GM23248 (cell line): ENCODE measurements around the gene APBA1. TPM values are rescaled to one million over a fixed set of nuclear protein-coding genes. Genes with fewer than 3 reads are reported as not detected.

ENCODE experiments used
- DNase-seq: peaks from one replicate; pipeline ENCODE4 v3.0.0-alpha.2; 2015
- H2AFZ ChIP-seq: fragments of 200-600 bp; sonication (generic); 2 replicates; pipeline ENCODE4 v1.6.1; 2016; ENCODE audit warnings: antibody characterized with exemption
- H3F3A ChIP-seq: fragments of 200-600 bp; sonication (generic); 2 replicates; pipeline ENCODE4 v1.6.1; 2016; ENCODE audit warnings: mild to moderate bottlenecking, antibody characterized with exemption, mixed run types; ENCODE audit not compliant: insufficient read depth
- H3K27ac ChIP-seq: fragments of 200-600 bp; sonication (generic); 2 replicates; pipeline ENCODE4 v1.5.1; 2016; ENCODE audit warnings: mild to moderate bottlenecking
- H3K27me3 ChIP-seq: fragments of 200-600 bp; sonication (generic); replicated peaks from 2 replicates; pipeline ENCODE4 v1.6.1; 2016; ENCODE audit warnings: mild to moderate bottlenecking; ENCODE audit not compliant: insufficient read depth
- H3K36me3 ChIP-seq: fragments of 200-600 bp; sonication (generic); 2 replicates; pipeline ENCODE4 v1.6.1; 2016; ENCODE audit warnings: low read depth, mild to moderate bottlenecking
- H3K4me1 ChIP-seq: fragments of 200-600 bp; sonication (generic); 2 replicates; pipeline ENCODE4 v1.6.1; 2016; ENCODE audit warnings: mild to moderate bottlenecking; ENCODE audit not compliant: insufficient read depth
- H3K4me2 ChIP-seq: fragments of 200-600 bp; sonication (generic); one replicate; pipeline ENCODE4 v1.6.1; 2016; ENCODE audit warnings: mild to moderate bottlenecking; ENCODE audit not compliant: unreplicated experiment
- H3K4me3 ChIP-seq: fragments of 200-600 bp; sonication (generic); 2 replicates; pipeline ENCODE4 v1.5.1; 2016; ENCODE audit warnings: mild to moderate bottlenecking
- H3K79me2 ChIP-seq: fragments of 200-600 bp; sonication (generic); 2 replicates; pipeline ENCODE4 v1.6.1; 2016; ENCODE audit warnings: mild to moderate bottlenecking; ENCODE audit not compliant: insufficient read depth
- H3K9ac ChIP-seq: fragments of 200-600 bp; sonication (generic); 2 replicates; pipeline ENCODE4 v1.6.1; 2016; ENCODE audit warnings: mild to moderate bottlenecking
- H3K9me2 ChIP-seq: fragments of 200-600 bp; sonication (generic); 2 replicates; pipeline ENCODE4 v1.6.1; 2016; ENCODE audit warnings: mixed run types, mild to moderate bottlenecking, moderate library complexity; ENCODE audit not compliant: insufficient read depth
- H3K9me3 ChIP-seq: fragments of 200-600 bp; sonication (generic); one replicate; pipeline ENCODE4 v1.6.1; 2017; ENCODE audit warnings: low read depth
- H4K20me1 ChIP-seq: fragments of 200-600 bp; sonication (generic); 2 replicates; pipeline ENCODE4 v1.6.0; 2016; ENCODE audit not compliant: insufficient read depth
- EZH2 ChIP-seq: fragments of 200-600 bp; sonication (generic); IDR thresholded peaks from 2 replicates; pipeline ENCODE4 v1.6.1; 2018; ENCODE audit warnings: antibody characterized with exemption, mild to moderate bottlenecking; ENCODE audit not compliant: insufficient read depth, poor library complexity, severe bottlenecking
- EZH2phosphoT487 ChIP-seq: fragments of 200-600 bp; sonication (generic); IDR thresholded peaks from 2 replicates; pipeline ENCODE4 v1.6.1; 2018; ENCODE audit warnings: antibody characterized with exemption, moderate library complexity, mild to moderate bottlenecking, low read depth; ENCODE audit not compliant: insufficient read depth
- WGBS, 2 experiments: methylation state at CpG; one replicate each; pipeline ENCODE4 v1.1.6; 2015 to 2017; ENCODE audit warnings: low lambda C conversion rate in 2 of 2, low coverage in 1 of 2; ENCODE audit errors: missing lambda C conversion rate in 2 of 2; 5-methylcytosine and 5-hydroxymethylcytosine counted together
- in situ Hi-C: fragments of 300-500 bp; cut with MboI; formaldehyde crosslinking; loops from 2 replicates; pipeline ENCODE4 v1.15.0; 2020
- polyA plus RNA-seq: library from polyadenylated mRNA; unstranded; fragments of >200 nt; fragmentation: Nextera tagmentation; extraction: Ambion mirVana; gene quantifications from 2 replicates; pipeline ENCODE4 v1.2.1, GENCODE V29; 2016
- total RNA-seq: library from RNA; depleted of rRNA; stranded (reverse); fragments of >200 nt; shearing (Covaris generic); gene quantifications from 2 replicates; pipeline ENCODE4 v1.2.3, GENCODE V29; 2014

APBA1 gene
- total and polyA plus RNA-seq, 2 experiments from 2014 or later, result 0.93 to 11.3 TPM

GRCh38 chr9:69504058-69504457 is 168.1 kb downstream of the APBA1 start:
- H4K20me1 ChIP-seq, result no peaks in the 10 kb centered on the region
- no peak for DNase-seq
- H3K27me3 ChIP-seq, result no peaks in the 10 kb centered on the region
- no peak overlapping the region for H3K27ac ChIP-seq
- H3F3A ChIP-seq, result no peaks in the 10 kb centered on the region; the same call in 1 of the 2 replicates
- H3K9ac ChIP-seq, result no peak overlapping the region
- no peaks in the 10 kb centered on the region for H3K36me3 ChIP-seq
- 95 to 97% methylated on average over 1 of the region's 1 CpG for WGBS, 2 experiments
- in situ Hi-C loops, result no loop called here
- H3K4me2 ChIP-seq, result no peak overlapping the region
- no peaks in the 10 kb centered on the region for H3K9me3 ChIP-seq
- peaks cover 9% of the 10 kb centered on the region for H3K4me1 ChIP-seq
- no peak overlapping the region for H2AFZ ChIP-seq
- no peaks in the 10 kb centered on the region for H3K9me2 ChIP-seq
- no peak for TF ChIP-seq EZH2phosphoT487
- no peak for TF ChIP-seq EZH2
- no peaks in the 10 kb centered on the region for H3K79me2 ChIP-seq
- H3K4me3 ChIP-seq, result no peak overlapping the region

DNA sequence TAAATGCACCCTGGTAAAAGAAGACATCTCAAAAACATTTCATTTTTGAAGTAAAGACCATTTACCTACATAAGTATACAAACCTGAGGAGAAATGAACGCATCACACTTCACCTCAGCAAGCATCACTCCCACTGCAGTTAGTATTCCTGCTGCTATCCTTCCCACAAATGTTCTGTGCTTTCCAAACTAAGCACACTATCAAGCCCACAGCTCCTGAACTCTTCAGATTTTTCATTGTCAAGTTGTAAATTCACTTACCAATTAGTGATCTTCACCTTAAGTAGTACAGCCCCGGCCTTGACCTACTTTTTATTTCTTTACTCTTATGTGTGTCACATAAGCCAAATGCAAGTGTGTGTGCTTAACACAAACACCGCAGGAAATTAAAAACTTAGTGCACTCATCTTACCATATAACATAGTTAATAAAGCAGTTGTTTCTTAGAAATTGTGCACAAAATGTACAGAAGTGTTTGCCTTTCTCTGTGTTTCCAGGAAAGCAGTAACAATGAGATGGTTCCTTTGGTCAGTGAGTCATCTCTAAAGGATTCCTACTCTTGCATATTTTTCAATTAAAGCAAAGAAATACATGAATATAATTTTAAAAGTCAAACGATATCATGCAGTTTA is 169.4 kb downstream of the APBA1 start:
- no peaks in the 10 kb centered on the region for H4K20me1 ChIP-seq
- H3K4me2 ChIP-seq, result no peak overlapping the region
- in situ Hi-C loops, result no loop called here
- no peak for TF ChIP-seq EZH2phosphoT487
- TF ChIP-seq EZH2, result no peak
- no peaks in the 10 kb centered on the region for H3K9me2 ChIP-seq
- H3K27ac ChIP-seq, result no peak overlapping the region
- 65 to 72% methylated on average over 4 of the region's 4 CpGs for WGBS, 2 experiments
- no peaks in the 10 kb centered on the region for H3K9me3 ChIP-seq
- H3F3A ChIP-seq, result no peaks in the 10 kb centered on the region; the same call in 1 of the 2 replicates
- H3K36me3 ChIP-seq, result no peaks in the 10 kb centered on the region
- no peak overlapping the region for H3K9ac ChIP-seq
- H3K79me2 ChIP-seq, result no peaks in the 10 kb centered on the region
- H3K27me3 ChIP-seq, result no peaks in the 10 kb centered on the region
- peak; percentile 56 for DNase-seq
- no peak overlapping the region for H3K4me3 ChIP-seq
- no peak overlapping the region for H2AFZ ChIP-seq
- H3K4me1 ChIP-seq, result peaks cover 9% of the 10 kb centered on the region

DNA sequence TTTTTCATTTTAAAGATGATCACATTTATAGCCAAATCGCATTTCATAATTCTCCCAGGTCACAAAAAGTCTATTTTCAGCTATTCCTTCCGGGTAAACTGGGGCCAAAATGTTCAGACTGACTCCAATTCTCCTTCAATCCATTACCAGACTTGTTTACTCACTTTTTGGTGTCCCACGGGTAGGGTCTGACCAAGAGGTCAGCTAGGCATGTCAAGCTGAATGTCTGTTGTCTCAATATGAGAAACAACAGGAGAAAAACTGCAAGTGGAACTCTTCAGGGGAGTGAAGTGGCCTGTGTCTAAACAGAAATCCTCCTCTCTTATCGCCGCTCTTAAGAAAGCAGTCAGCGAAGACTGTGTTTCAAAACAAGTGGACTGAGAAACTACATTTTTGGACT is 171.3 kb downstream of the APBA1 start:
- 88 to 96% methylated on average over 6 of the region's 6 CpGs for whole genome bisulfite sequencing, 2 experiments
- Histone ChIP-seq H3K4me3 (no peak overlapping the region), H4K20me1 (no peaks in the 10 kb centered on the region), H3K9ac (no peak overlapping the region), H3K27me3 (no peaks in the 10 kb centered on the region), H2AFZ (no peak overlapping the region), H3K27ac (no peak overlapping the region), H3K9me2 (no peaks in the 10 kb centered on the region), H3K9me3 (no peaks in the 10 kb centered on the region), H3F3A (no peaks in the 10 kb centered on the region; the same call in 1 of the 2 replicates), H3K79me2 (no peaks in the 10 kb centered on the region), H3K4me2 (no peak overlapping the region), H3K36me3 (no peaks in the 10 kb centered on the region), H3K4me1 (peaks cover 9% of the 10 kb centered on the region)
- DNase-seq, result no peak
- in situ Hi-C loops, result no loop called here
- TF ChIP-seq EZH2 (no peak), EZH2phosphoT487 (no peak)

- Histone ChIP-seq H3K9me3 (no peaks in the 10 kb centered on the region), H3K36me3 (no peaks in the 10 kb centered on the region), H3K4me1 (peaks cover 9% of the 10 kb centered on the region), H4K20me1 (no peaks in the 10 kb centered on the region), H3K79me2 (no peaks in the 10 kb centered on the region), H3F3A (no peaks in the 10 kb centered on the region; the same call in 1 of the 2 replicates), H3K9me2 (no peaks in the 10 kb centered on the region), H3K4me3 (no peak overlapping the region), H3K4me2 (no peak overlapping the region), H2AFZ (no peak overlapping the region), H3K9ac (no peak overlapping the region), H3K27ac (no peak overlapping the region), H3K27me3 (no peaks in the 10 kb centered on the region)
- TF ChIP-seq EZH2phosphoT487 (no peak), EZH2 (no peak)
- DNase-seq, result no peak
- in situ Hi-C loops, result no loop called here
- WGBS, 2 experiments, result 78 to 82% methylated on average over 4 of the region's 4 CpGs
Measured at GRCh38 chr9:69499959-69500358, 172.2 kb downstream of the APBA1 start.

DNA sequence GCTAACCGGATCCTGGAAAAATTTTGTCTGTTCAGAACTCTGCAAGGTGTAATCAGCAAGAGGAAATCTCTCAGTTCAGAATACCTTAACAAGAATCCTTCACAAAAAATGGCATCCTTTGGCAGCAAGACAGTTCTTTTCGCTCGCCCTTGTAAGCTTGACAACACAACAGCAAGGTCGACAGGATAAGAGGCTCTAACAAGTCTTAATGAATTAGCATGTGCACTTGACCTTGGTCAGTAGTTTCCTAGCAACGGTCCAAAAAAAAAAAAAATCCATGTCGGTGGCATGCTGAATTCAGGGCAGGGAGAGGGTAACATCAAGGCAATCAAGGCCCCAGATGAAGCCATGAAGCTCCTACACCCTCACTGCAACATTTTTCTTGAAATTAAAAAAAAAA is 172.8 kb downstream of the APBA1 start:
- Histone ChIP-seq H3K27ac (no peak overlapping the region), H3K9me3 (no peaks in the 10 kb centered on the region), H3K27me3 (no peaks in the 10 kb centered on the region), H3K9me2 (no peaks in the 10 kb centered on the region), H3K9ac (no peak overlapping the region), H3K4me3 (no peak overlapping the region), H4K20me1 (no peaks in the 10 kb centered on the region), H3K4me1 (peaks cover 9% of the 10 kb centered on the region), H2AFZ (no peak overlapping the region), H3K36me3 (no peaks in the 10 kb centered on the region), H3K4me2 (no peak overlapping the region), H3F3A (no peaks in the 10 kb centered on the region; the same call in 1 of the 2 replicates), H3K79me2 (no peaks in the 10 kb centered on the region)
- in situ Hi-C loops, result no loop called here
- DNase-seq, result no peak
- 71 to 74% methylated on average over 6 of the region's 6 CpGs for WGBS, 2 experiments
- TF ChIP-seq EZH2, result no peak
- TF ChIP-seq EZH2phosphoT487, result no peak
